Keratinocyte (primary cell): ENCODE data around the gene FHIT. TPM values are rescaled to one million over a fixed set of nuclear protein-coding genes. Genes with fewer than 3 reads are reported as not detected.

Experiments used
- DNase-seq: peaks from one replicate; pipeline ENCODE4 v3.0.0-alpha.2; 2011; ENCODE audit warnings: low read depth, missing footprints, low spot score
- FAIRE-seq: peaks from 2 replicates; lab custom pipeline; 2011; peaks lifted over from hg19 to GRCh38; lab: Jason Lieb, UNC
- H2AFZ ChIP-seq: 2 replicates; pipeline ENCODE4 v1.6.0; 2012; ENCODE audit warnings: low read length, control low read depth, inconsistent platforms; ENCODE audit not compliant: control insufficient read depth
- H3K27ac ChIP-seq: 2 replicates; pipeline ENCODE4 v1.5.1; 2011; ENCODE audit warnings: low read length; ENCODE audit not compliant: control insufficient read depth, insufficient read depth
- H3K27me3 ChIP-seq: 3 replicates; pipeline ENCODE4 v1.6.0; 2011; ENCODE audit warnings: low read length; ENCODE audit not compliant: control insufficient read depth, insufficient read depth; ENCODE audit errors: extremely low read depth
- H3K36me3 ChIP-seq, 2 experiments: 2 replicates in 1 of 2; 3 replicates in 1 of 2; pipeline ENCODE4 v1.5.1; 2011; ENCODE audit warnings: low read length in 2 of 2, mild to moderate bottlenecking in 1 of 2; ENCODE audit not compliant: control insufficient read depth in 2 of 2, insufficient read depth in 2 of 2; ENCODE audit errors: extremely low read depth in 1 of 2
- H3K4me1 ChIP-seq: 3 replicates; pipeline ENCODE4 v1.5.1; 2011; ENCODE audit warnings: low read length; ENCODE audit not compliant: control insufficient read depth, insufficient read depth; ENCODE audit errors: extremely low read depth
- H3K4me2 ChIP-seq: 3 replicates; pipeline ENCODE4 v1.6.0; 2011; ENCODE audit warnings: low read depth, low read length; ENCODE audit not compliant: control insufficient read depth, insufficient read depth; ENCODE audit errors: extremely low read depth
- H3K4me3 ChIP-seq, 3 experiments: fragments of 200-600 bp in 1 of 3; sonication (generic) in 1 of 3; 2 replicates in 2 of 3; 3 replicates in 1 of 3; pipeline ENCODE4 v1.5.1; 2011 to 2016; ENCODE audit warnings: low read length in 3 of 3, mild to moderate bottlenecking in 3 of 3, control low read depth in 2 of 3, inconsistent platforms in 1 of 3, low read depth in 1 of 3, mixed read lengths in 1 of 3, mixed run types in 1 of 3, moderate library complexity in 1 of 3; ENCODE audit not compliant: control insufficient read depth in 2 of 3, insufficient read depth in 2 of 3; ENCODE audit errors: extremely low read depth in 1 of 3
- H3K79me2 ChIP-seq: 2 replicates; pipeline ENCODE4 v1.6.0; 2012; ENCODE audit warnings: low read length; ENCODE audit not compliant: control insufficient read depth, insufficient read depth
- H3K9ac ChIP-seq: 3 replicates; pipeline ENCODE4 v1.6.0; 2011; ENCODE audit warnings: low read length; ENCODE audit not compliant: control insufficient read depth, insufficient read depth; ENCODE audit errors: extremely low read depth
- H3K9me1 ChIP-seq: 3 replicates; pipeline ENCODE4 v1.6.0; 2011; ENCODE audit warnings: low read length; ENCODE audit not compliant: control insufficient read depth, insufficient read depth; ENCODE audit errors: extremely low read depth
- H3K9me3 ChIP-seq: 2 replicates; pipeline ENCODE4 v1.5.1; 2012; ENCODE audit warnings: low read depth, low read length; ENCODE audit not compliant: control insufficient read depth
- H4K20me1 ChIP-seq: 3 replicates; pipeline ENCODE4 v1.6.0; 2011; ENCODE audit warnings: low read length; ENCODE audit not compliant: control insufficient read depth, insufficient read depth; ENCODE audit errors: extremely low read depth
- CTCF ChIP-seq, 3 experiments: IDR thresholded peaks in 1 of 3; conservative IDR thresholded peaks in 1 of 3; optimal IDR thresholded peaks in 1 of 3; 2 replicates in 2 of 3; 3 replicates in 1 of 3; pipeline versions ENCODE3 to v1.5.1; 2011; ENCODE audit warnings: low read length in 3 of 3, mild to moderate bottlenecking in 3 of 3, moderate library complexity in 2 of 3, control low read depth in 1 of 3, inconsistent platforms in 1 of 3; ENCODE audit not compliant: insufficient read depth in 2 of 3; ENCODE audit errors: extremely low read depth in 1 of 3
- EZH2 ChIP-seq: IDR thresholded peaks from one replicate; pipeline ENCODE4 v1.6.1; 2012; ENCODE audit warnings: inconsistent platforms, mild to moderate bottlenecking, low read length, moderate library complexity
- dilution Hi-C: fragments of 300-500 bp; cut with MboI; formaldehyde crosslinking; loops from one replicate; pipeline ENCODE4 v1.7.0; 2020; ENCODE audit warnings: low sequenced_read_pairs; ENCODE audit not compliant: extremely low pct_ligation_motif_present
- polyA plus RNA-seq, 5 experiments: library from polyadenylated mRNA; depleted of rRNA in 3 of 5; stranded (reverse) in 3 of 5; stranded (forward) in 1 of 5; unstranded in 1 of 5; fragments of >200 nt; gene quantifications; 1 replicate in 1 of 5; 2 replicates in 3 of 5; 3 replicates in 1 of 5; pipeline versions ENCODE4 v1.2.1 to v1.2.3, GENCODE V29; 2011 to 2012; ENCODE audit warnings: missing spikeins in 2 of 5, low read depth in 1 of 5, low replicate concordance in 1 of 5

FHIT gene
- polyA plus RNA-seq, 1 donor (not counting 4 experiments of a cell fraction or from before 2014, with no cell fraction given): 2.2 TPM

GRCh38 chr3:59786374-59786773, 1464.9 kb downstream of the FHIT start:
- H3K4me1 ChIP-seq: no peaks in the 10 kb centered on the region
- H3K4me2 ChIP-seq: no peak overlapping the region
- dilution Hi-C loops: no loop called here
- DNase-seq (no peak), FAIRE-seq (no peak)
- H4K20me1 ChIP-seq: no peaks in the 10 kb centered on the region
- TF ChIP-seq CTCF (optimal IDR thresholded peaks at IDR 0.05 in 1 of 3, IDR thresholded peaks at IDR 0.05 in 1 of 3, conservative IDR thresholded peaks at IDR 0.05 in 1 of 3; ENCODE audit: extremely low read depth in 1 of 3, insufficient read depth in 2 of 3, low read length in 3 of 3) (no peak), EZH2 (no peak)
- no peak overlapping the region for H2AFZ ChIP-seq
- H3K4me3 ChIP-seq: no peak overlapping the region
- H3K27me3 ChIP-seq: no peaks in the 10 kb centered on the region
- H3K79me2 ChIP-seq: no peaks in the 10 kb centered on the region
- no peak overlapping the region for H3K27ac ChIP-seq
- H3K9me1 ChIP-seq: no peaks in the 10 kb centered on the region
- H3K9ac ChIP-seq: no peak overlapping the region
- no peaks in the 10 kb centered on the region for H3K9me3 ChIP-seq
- H3K36me3 ChIP-seq: no peaks in the 10 kb centered on the region

GRCh38 chr3:59784164-59784563, 1467.1 kb downstream of the FHIT start:
- no peak overlapping the region for H3K4me2 ChIP-seq
- no peaks in the 10 kb centered on the region for H3K9me3 ChIP-seq
- no peak overlapping the region for H3K9ac ChIP-seq
- no peak for FAIRE-seq
- no peaks in the 10 kb centered on the region for H3K9me1 ChIP-seq
- H3K79me2 ChIP-seq: no peaks in the 10 kb centered on the region
- H3K27ac ChIP-seq: no peak overlapping the region
- H3K27me3 ChIP-seq: no peaks in the 10 kb centered on the region
- DNase-seq: no peak
- dilution Hi-C loops: no loop called here
- TF ChIP-seq EZH2 (no peak), CTCF (optimal IDR thresholded peaks at IDR 0.05 in 1 of 3, IDR thresholded peaks at IDR 0.05 in 1 of 3, conservative IDR thresholded peaks at IDR 0.05 in 1 of 3; ENCODE audit: extremely low read depth in 1 of 3, insufficient read depth in 2 of 3, low read length in 3 of 3) (no peak)
- H3K4me3 ChIP-seq: no peak overlapping the region
- H2AFZ ChIP-seq: no peak overlapping the region
- no peaks in the 10 kb centered on the region for H4K20me1 ChIP-seq
- H3K36me3 ChIP-seq: no peaks in the 10 kb centered on the region
- H3K4me1 ChIP-seq: no peaks in the 10 kb centered on the region
